H9 (cell line): ENCODE measurements around the gene ODF2. TPM values are rescaled to one million over a fixed set of nuclear protein-coding genes. Genes with fewer than 3 reads are reported as not detected.
A peak's percentile ranks its signal among the peaks of the same experiment; 100 is the strongest.

ENCODE experiments used
- DNase-seq: peaks from one replicate; pipeline ENCODE4 v3.0.0-alpha.2; 2017
- H2AFZ ChIP-seq: one replicate; pipeline ENCODE4 v1.6.1; 2013; ENCODE audit warnings: mild to moderate bottlenecking, low read length, control low read depth, moderate library complexity
- H2AK5ac ChIP-seq: 2 replicates; pipeline ENCODE4 v1.6.1; 2013; ENCODE audit warnings: low read length, control low read depth, mixed read lengths; ENCODE audit not compliant: insufficient read length
- H2BK120ac ChIP-seq: one replicate; pipeline ENCODE4 v1.6.1; 2013; ENCODE audit warnings: low read depth, mild to moderate bottlenecking, low read length, control low read depth, inconsistent platforms; ENCODE audit not compliant: poor library complexity, severe bottlenecking
- H2BK12ac ChIP-seq: 2 replicates; pipeline ENCODE4 v1.6.1; 2013; ENCODE audit warnings: low read length, control low read depth, mixed read lengths, low read depth; ENCODE audit not compliant: insufficient read length
- H2BK15ac ChIP-seq: 2 replicates; pipeline ENCODE4 v1.6.1; 2013; ENCODE audit warnings: low read depth, low read length, control low read depth
- H2BK20ac ChIP-seq: one replicate; pipeline ENCODE4 v1.6.1; 2013; ENCODE audit warnings: low read depth, mild to moderate bottlenecking, low read length, control low read depth, inconsistent platforms; ENCODE audit not compliant: poor library complexity, severe bottlenecking
- H2BK5ac ChIP-seq: 2 replicates; pipeline ENCODE4 v1.6.1; 2013; ENCODE audit warnings: low read length, control low read depth, mixed read lengths; ENCODE audit not compliant: insufficient read length
- H3K14ac ChIP-seq: 2 replicates; pipeline ENCODE4 v1.6.1; 2013; ENCODE audit warnings: low read length, control low read depth; ENCODE audit not compliant: insufficient read depth
- H3K18ac ChIP-seq: 2 replicates; pipeline ENCODE4 v1.6.1; 2013; ENCODE audit warnings: low read depth, mild to moderate bottlenecking, mixed read lengths, low read length, control low read depth; ENCODE audit not compliant: insufficient read length
- H3K23ac ChIP-seq: 2 replicates; pipeline ENCODE4 v1.6.1; 2013; ENCODE audit warnings: low read length, control low read depth, mixed read lengths, low read depth; ENCODE audit not compliant: insufficient read length
- H3K23me2 ChIP-seq: 2 replicates; pipeline ENCODE4 v1.6.1; 2013; ENCODE audit warnings: low read depth, mild to moderate bottlenecking, mixed read lengths, low read length, control low read depth; ENCODE audit not compliant: insufficient read length, poor library complexity, severe bottlenecking
- H3K27ac ChIP-seq: 2 replicates; pipeline ENCODE4 v1.5.1; 2013; ENCODE audit warnings: low read length, control low read depth, mixed read lengths, low read depth; ENCODE audit not compliant: insufficient read length
- H3K27me3 ChIP-seq: 2 replicates; pipeline ENCODE4 v1.6.1; 2013; ENCODE audit warnings: low read length, control low read depth, inconsistent platforms; ENCODE audit not compliant: insufficient read depth
- H3K4ac ChIP-seq: 2 replicates; pipeline ENCODE4 v1.6.1; 2013; ENCODE audit warnings: low read depth, mild to moderate bottlenecking, control low read depth, inconsistent platforms, low read length, moderate library complexity
- H3K4me1 ChIP-seq: 2 replicates; pipeline ENCODE4 v1.6.1; 2013; ENCODE audit warnings: low read length, control low read depth, inconsistent platforms; ENCODE audit not compliant: insufficient read depth
- H3K4me2 ChIP-seq: 2 replicates; pipeline ENCODE4 v1.6.1; 2013; ENCODE audit warnings: low read length, control low read depth, mixed read lengths; ENCODE audit not compliant: insufficient read length, insufficient read depth
- H3K56ac ChIP-seq: 2 replicates; pipeline ENCODE4 v1.6.1; 2013; ENCODE audit warnings: low read depth, mild to moderate bottlenecking, mixed read lengths, low read length, control low read depth; ENCODE audit not compliant: insufficient read length
- H3K79me1 ChIP-seq: 2 replicates; pipeline ENCODE4 v1.6.1; 2013; ENCODE audit warnings: low read depth, mild to moderate bottlenecking, moderate library complexity, low read length, control low read depth, inconsistent platforms; ENCODE audit not compliant: insufficient read depth, poor library complexity, severe bottlenecking
- H3K79me2 ChIP-seq: 2 replicates; pipeline ENCODE4 v1.6.1; 2013; ENCODE audit warnings: low read length, control low read depth, inconsistent platforms; ENCODE audit not compliant: insufficient read depth
- H3K9ac ChIP-seq: 2 replicates; pipeline ENCODE4 v1.6.1; 2013; ENCODE audit warnings: low read length, control low read depth, mixed read lengths; ENCODE audit not compliant: insufficient read length; ENCODE audit errors: extremely low read depth
- H3K9me3 ChIP-seq: one replicate; pipeline ENCODE4 v1.6.1; 2013; ENCODE audit warnings: low read depth, low read length, inconsistent platforms; ENCODE audit not compliant: control insufficient read depth
- H3T11ph ChIP-seq: one replicate; pipeline ENCODE4 v1.6.1; 2013; ENCODE audit warnings: mild to moderate bottlenecking, low read length, control low read depth, inconsistent platforms
- H4K20me1 ChIP-seq: one replicate; pipeline ENCODE4 v1.6.1; 2013; ENCODE audit not compliant: control insufficient read depth, insufficient read length, insufficient read depth
- H4K5ac ChIP-seq: 2 replicates; pipeline ENCODE4 v1.6.1; 2013; ENCODE audit warnings: low read depth, mild to moderate bottlenecking, mixed read lengths, low read length, control low read depth; ENCODE audit not compliant: insufficient read length
- H4K8ac ChIP-seq: replicated peaks from 2 replicates; pipeline ENCODE4 v1.6.1; 2013; ENCODE audit warnings: low read length, control low read depth, mixed read lengths, low read depth; ENCODE audit not compliant: insufficient read length
- H4K91ac ChIP-seq: 2 replicates; pipeline ENCODE4 v1.6.1; 2013; ENCODE audit warnings: low read depth, mild to moderate bottlenecking, moderate library complexity, mixed read lengths, low read length, control low read depth; ENCODE audit not compliant: insufficient read length
- H3K27ac Mint-ChIP-seq, 3 experiments: 2 replicates in 2 of 3; 3 replicates in 1 of 3; pipeline ENCODE4 v1.8.0; 2020 to 2021; ENCODE audit warnings: mixed read lengths in 3 of 3, mild to moderate bottlenecking in 1 of 3, moderate library complexity in 1 of 3
- H3K27me3 Mint-ChIP-seq: 2 replicates; pipeline ENCODE4 v1.8.0; 2021; ENCODE audit warnings: low read depth, mild to moderate bottlenecking, moderate library complexity, mixed read lengths
- H3K36me3 Mint-ChIP-seq, 3 experiments: 2 replicates in 2 of 3; 3 replicates in 1 of 3; pipeline ENCODE4 v1.8.0; 2020 to 2021; ENCODE audit warnings: low read depth in 3 of 3, mixed read lengths in 3 of 3; ENCODE audit not compliant: insufficient read depth in 1 of 3
- H3K4me1 Mint-ChIP-seq, 2 experiments: 2 replicates each; pipeline ENCODE4 v1.8.0; 2020; ENCODE audit warnings: mixed read lengths in 2 of 2
- H3K4me3 Mint-ChIP-seq, 2 experiments: 2 replicates in 1 of 2; 3 replicates in 1 of 2; pipeline ENCODE4 v1.8.0; 2020 to 2021; ENCODE audit warnings: mild to moderate bottlenecking in 2 of 2, mixed read lengths in 2 of 2, moderate library complexity in 1 of 2
- H3K9me3 Mint-ChIP-seq, 2 experiments: 2 replicates in 1 of 2; 3 replicates in 1 of 2; pipeline ENCODE4 v1.8.0; 2020; ENCODE audit warnings: mild to moderate bottlenecking in 2 of 2, mixed read lengths in 2 of 2, moderate library complexity in 1 of 2
- WGBS: extraction: QIAGEN DNeasy Blood & Tissue Kit; methylation state at CpG from one replicate; pipeline ENCODE4 v1.1.7; 2013; ENCODE audit warnings: missing lambda C conversion rate, low lambda C conversion rate, mixed read lengths; ENCODE audit not compliant: insufficient read length; ENCODE audit errors: extremely low coverage; 5-methylcytosine and 5-hydroxymethylcytosine counted together
- total RNA-seq: library from RNA; stranded (reverse); gene quantifications from 2 replicates; pipeline ENCODE4 v1.2.1, GENCODE V29; 2021
- TF ChIP-seq, protein P1 (sequence below): fragments of 200-600 bp; sonication (generic); conservative IDR thresholded peaks from 3 replicates; pipeline ENCODE4 v1.8.0; 2021; ENCODE audit warnings: antibody characterized with exemption, mild to moderate bottlenecking

Gene ODF2
- total RNA-seq, 1 experiment from 2014 or later: 16.7 TPM

DNA sequence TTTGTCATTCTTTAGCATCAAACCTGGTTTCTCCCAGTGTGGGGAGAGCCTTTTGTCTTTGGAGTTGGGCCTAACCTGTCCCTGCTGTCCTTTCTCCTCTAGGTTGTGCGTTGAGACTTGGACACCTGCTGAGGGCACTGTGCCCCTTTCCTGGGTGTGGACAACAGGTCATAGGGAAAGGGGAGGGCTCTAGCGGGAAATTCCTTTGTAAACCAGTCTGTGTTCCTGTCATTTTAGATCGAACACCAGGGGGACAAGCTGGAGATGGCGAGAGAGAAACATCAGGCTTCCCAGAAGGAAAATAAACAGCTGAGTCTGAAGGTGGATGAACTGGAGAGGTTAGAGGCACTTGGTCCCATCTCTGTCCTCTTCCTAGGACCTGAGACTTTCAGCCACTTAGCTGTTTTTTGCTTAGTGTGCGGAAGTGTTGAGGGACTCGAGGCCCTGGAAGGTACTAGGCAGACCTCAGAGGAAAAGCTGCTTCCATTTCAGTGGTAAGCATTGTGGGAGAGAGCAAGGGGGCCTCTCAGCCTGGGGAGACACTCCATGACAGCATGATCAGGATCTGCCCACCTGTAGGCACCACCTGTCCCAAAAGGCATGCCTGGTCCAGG is 40.1 kb downstream of the ODF2 start:
- H2BK120ac ChIP-seq: no peak overlapping the region
- no peaks in the 10 kb centered on the region for H3K27me3 Mint-ChIP-seq
- H2AK5ac ChIP-seq: no peak overlapping the region
- H3K4me1 Mint-ChIP-seq: 0 out of 4 replicates have a peak, but pooled peaks cover 0 to 2% of the 10 kb centered on the region in 2 experiments
- H3K4me2 ChIP-seq: no peak overlapping the region
- TF ChIP-seq, protein P1, sequence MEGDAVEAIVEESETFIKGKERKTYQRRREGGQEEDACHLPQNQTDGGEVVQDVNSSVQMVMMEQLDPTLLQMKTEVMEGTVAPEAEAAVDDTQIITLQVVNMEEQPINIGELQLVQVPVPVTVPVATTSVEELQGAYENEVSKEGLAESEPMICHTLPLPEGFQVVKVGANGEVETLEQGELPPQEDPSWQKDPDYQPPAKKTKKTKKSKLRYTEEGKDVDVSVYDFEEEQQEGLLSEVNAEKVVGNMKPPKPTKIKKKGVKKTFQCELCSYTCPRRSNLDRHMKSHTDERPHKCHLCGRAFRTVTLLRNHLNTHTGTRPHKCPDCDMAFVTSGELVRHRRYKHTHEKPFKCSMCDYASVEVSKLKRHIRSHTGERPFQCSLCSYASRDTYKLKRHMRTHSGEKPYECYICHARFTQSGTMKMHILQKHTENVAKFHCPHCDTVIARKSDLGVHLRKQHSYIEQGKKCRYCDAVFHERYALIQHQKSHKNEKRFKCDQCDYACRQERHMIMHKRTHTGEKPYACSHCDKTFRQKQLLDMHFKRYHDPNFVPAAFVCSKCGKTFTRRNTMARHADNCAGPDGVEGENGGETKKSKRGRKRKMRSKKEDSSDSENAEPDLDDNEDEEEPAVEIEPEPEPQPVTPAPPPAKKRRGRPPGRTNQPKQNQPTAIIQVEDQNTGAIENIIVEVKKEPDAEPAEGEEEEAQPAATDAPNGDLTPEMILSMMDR: no peak; the same call in 2 of the 3 replicates
- no peaks in the 10 kb centered on the region for H3K27me3 ChIP-seq
- no peak overlapping the region for H2BK15ac ChIP-seq
- H3K18ac ChIP-seq: no peak overlapping the region
- peaks cover 3 to 36% (median 9%) of the 10 kb centered on the region in 3 experiments; a peak in 4 of 7 replicates for H3K36me3 Mint-ChIP-seq
- no peaks in the 10 kb centered on the region for H3K9me3 ChIP-seq
- H3K79me2 ChIP-seq: no peaks in the 10 kb centered on the region
- WGBS: no CpG with 5 or more reads among the region's 6 CpGs
- H2AFZ ChIP-seq: no peak overlapping the region
- no peaks in the 10 kb centered on the region for H3K4me1 ChIP-seq
- no peak overlapping the region for H4K8ac ChIP-seq
- H3K9me3 Mint-ChIP-seq: no peaks in the 10 kb centered on the region
- H3K14ac ChIP-seq: no peak overlapping the region
- no peak overlapping the region for H3K23ac ChIP-seq
- H3K4me3 Mint-ChIP-seq: no peak overlapping the region
- no peak overlapping the region for H3T11ph ChIP-seq
- peak overlapping the region in 1 of 3 experiments; percentile 41; a peak in 2 of 7 replicates for H3K27ac Mint-ChIP-seq
- no peak overlapping the region for H4K91ac ChIP-seq
- H2BK12ac ChIP-seq: no peak overlapping the region
- H2BK5ac ChIP-seq: no peak overlapping the region
- H3K23me2 ChIP-seq: no peaks in the 10 kb centered on the region
- no peak overlapping the region for H3K4ac ChIP-seq
- no peaks in the 10 kb centered on the region for H3K79me1 ChIP-seq
- H4K20me1 ChIP-seq: no peaks in the 10 kb centered on the region
- no peak overlapping the region for H3K56ac ChIP-seq
- no peak overlapping the region for H2BK20ac ChIP-seq
- no peak overlapping the region for H3K27ac ChIP-seq
- no peak overlapping the region for H4K5ac ChIP-seq
- no peak overlapping the region for H3K9ac ChIP-seq
- DNase-seq: peak; percentile 48
